Sigmoid colon (tissue), 4 donors: Measurements from ENCODE around the gene CLDN10.

Experiments
- CTCF ChIP-seq, 4 experiments: fragments of 450-650 bp in 3 of 4; fragments of 200-600 bp in 1 of 4; IDR thresholded peaks; one replicate each; pipeline ENCODE4 v1.5.1; 2016 to 2019; ENCODE audit warnings: antibody characterized with exemption in 4 of 4, mild to moderate bottlenecking in 3 of 4, moderate library complexity in 2 of 4
- EP300 ChIP-seq, 4 donors: sonication (generic); formaldehyde crosslinking; IDR thresholded peaks; one replicate each; pipeline ENCODE4 v1.6.1; 2017; ENCODE audit warnings: antibody characterized with exemption in 4 of 4

DNA sequence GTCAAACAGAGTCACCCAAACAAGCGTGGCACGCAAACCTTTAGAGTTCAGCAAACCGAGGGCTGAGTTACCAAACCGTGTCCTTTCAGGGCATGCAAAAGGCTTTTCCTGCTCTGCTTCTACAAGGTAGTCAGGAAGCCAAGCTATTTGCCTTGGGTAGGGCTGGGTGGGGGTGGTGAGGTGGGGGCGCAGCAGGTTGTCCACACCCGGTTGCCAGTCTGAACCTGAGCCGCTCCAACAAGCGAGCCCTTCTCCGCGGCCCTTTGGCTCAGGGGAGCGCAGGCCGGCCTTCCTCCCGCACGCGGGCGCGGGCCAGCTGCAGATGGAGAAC is 347 bp upstream of the CLDN10 start:
- no peak for TF ChIP-seq CTCF (IDR thresholded peaks at IDR 0.05)
- no peak for TF ChIP-seq EP300 (IDR thresholded peaks at IDR 0.05)
